ENCODE data around the gene TPH2. TPM values are rescaled to one million over a fixed set of nuclear protein-coding genes. Genes with fewer than 3 reads are reported as not detected.

The TPH2 gene
- total and polyA plus RNA-seq, 10 donors, result 0.06 to 7.2 (median 1.5) TPM; not detected in 4

GRCh38 chr12:72011374-72011773 lies 72.7 kb downstream of the TPH2 start:
- DNase-seq, result no peak
- 28 to 71% (median 42%) methylated on average over 1 of the region's 1 CpG for WGBS, 5 donors
- Histone ChIP-seq H3K27ac (no peak overlapping the region), H3K4me1 (no peaks in the 10 kb centered on the region), H3K9me3 (no peaks in the 10 kb centered on the region), H3K36me3 (no peaks in the 10 kb centered on the region), H3K4me3 (no peak overlapping the region), H3K27me3 (replicated peaks in 1 of 7) (no peaks in the 10 kb centered on the region)
- intact Hi-C loops (cut with DNase I; ENCODE audit: low total_unique reads), result no loop called here
- TF ChIP-seq POLR2A (IDR thresholded peaks at IDR 0.05) (no peak), POLR2AphosphoS5 (IDR thresholded peaks at IDR 0.05) (no peak), CTCF (IDR thresholded peaks at IDR 0.05 in 8 of 11, conservative IDR thresholded peaks at IDR 0.05 in 3 of 11) (no peak)

GRCh38 chr12:72012874-72013273 lies 74.2 kb downstream of the TPH2 start:
- intact Hi-C loops (cut with DNase I; ENCODE audit: low total_unique reads), result no loop called here
- no peak for DNase-seq
- H3K27me3 ChIP-seq (replicated peaks in 1 of 7), result no peaks in the 10 kb centered on the region
- no peaks in the 10 kb centered on the region for H3K36me3 ChIP-seq
- no peak for TF ChIP-seq POLR2A (IDR thresholded peaks at IDR 0.05)
- 64 to 90% (median 76%) methylated on average over 4 of the region's 4 CpGs for WGBS, 5 donors
- H3K27ac ChIP-seq, result no peak overlapping the region
- no peaks in the 10 kb centered on the region for H3K9me3 ChIP-seq
- peaks cover 0 to 11% (median 2%) of the 10 kb centered on the region in 6 donors for H3K4me1 ChIP-seq
- H3K4me3 ChIP-seq, result no peak overlapping the region

GRCh38 chr12:72015895-72016294 lies 77.2 kb downstream of the TPH2 start:
- Histone ChIP-seq H3K27me3 (replicated peaks in 1 of 7) (peaks cover 0 to 5% (median 0%) of the 10 kb centered on the region in 7 donors), H3K4me3 (no peak overlapping the region), H3K4me1 (peaks cover 0 to 11% (median 2%) of the 10 kb centered on the region in 6 donors), H3K27ac (no peak overlapping the region), H3K36me3 (no peaks in the 10 kb centered on the region), H3K9me3 (no peaks in the 10 kb centered on the region)
- no peak for TF ChIP-seq CTCF (IDR thresholded peaks at IDR 0.05 in 8 of 11, conservative IDR thresholded peaks at IDR 0.05 in 3 of 11)
- TF ChIP-seq POLR2A (IDR thresholded peaks at IDR 0.05), result no peak
- no peak for TF ChIP-seq POLR2AphosphoS5 (IDR thresholded peaks at IDR 0.05)
- intact Hi-C loops (cut with DNase I; ENCODE audit: low total_unique reads), result no loop called here
- WGBS, 5 donors, result 67 to 94% (median 78%) methylated on average over 1 of the region's 1 CpG
- no peak for DNase-seq

- intact Hi-C loops (cut with DNase I; ENCODE audit: low total_unique reads), result no loop called here
- no peak for TF ChIP-seq POLR2A (IDR thresholded peaks at IDR 0.05)
- peak in 10 of 11 experiments; percentile 43 to 86 (median 78) for TF ChIP-seq CTCF (IDR thresholded peaks at IDR 0.05 in 8 of 11, conservative IDR thresholded peaks at IDR 0.05 in 3 of 11)
- TF ChIP-seq POLR2AphosphoS5 (IDR thresholded peaks at IDR 0.05), result no peak
- Histone ChIP-seq H3K27me3 (replicated peaks in 1 of 7) (peaks cover 0 to 5% (median 0%) of the 10 kb centered on the region in 7 donors), H3K27ac (no peak overlapping the region), H3K4me3 (no peak overlapping the region), H3K9me3 (no peaks in the 10 kb centered on the region), H3K36me3 (no peaks in the 10 kb centered on the region), H3K4me1 (peaks cover 0 to 11% (median 2%) of the 10 kb centered on the region in 6 donors)
- WGBS, 5 donors, result 1 to 4% (median 3%) methylated on average over 6 of the region's 6 CpGs
- DNase-seq, result peak; percentile 77
These were observed 78.5 kb downstream of the TPH2 start for GRCh38 chr12:72017054-72017651.
